GM23338 (cell line): Measurements from ENCODE around the gene ZNF35. TPM values are rescaled to one million over a fixed set of nuclear protein-coding genes. Genes with fewer than 3 reads are reported as not detected.

Experiments
- ATAC-seq: fragments of 200-7000 bp; cut with Tn5 transposase; 3 replicates; pipeline ENCODE4 v1.9.1; 2020
- DNase-seq: peaks from one replicate; pipeline ENCODE4 v3.0.0-alpha.2; 2015; ENCODE audit warnings: low spot score
- H2AFZ ChIP-seq: fragments of 200-600 bp; sonication (generic); 2 replicates; pipeline ENCODE4 v1.8.0; 2016; ENCODE audit warnings: antibody characterized with exemption, mild to moderate bottlenecking, moderate library complexity
- H3F3A ChIP-seq: fragments of 200-600 bp; sonication (generic); replicated peaks from 2 replicates; pipeline ENCODE4 v1.8.0; 2017; ENCODE audit warnings: antibody characterized with exemption, mixed run types, low read depth
- H3K27ac ChIP-seq: fragments of 200-600 bp; sonication (generic); 2 replicates; pipeline ENCODE4 v1.6.1; 2016; ENCODE audit warnings: low read depth
- H3K27me3 ChIP-seq: fragments of 200-600 bp; sonication (generic); 2 replicates; pipeline ENCODE4 v1.8.0; 2016; ENCODE audit warnings: mild to moderate bottlenecking, mixed run types, moderate library complexity; ENCODE audit not compliant: insufficient read depth
- H3K36me3 ChIP-seq: fragments of 200-600 bp; sonication (generic); 2 replicates; pipeline ENCODE4 v1.8.0; 2016; ENCODE audit warnings: mild to moderate bottlenecking; ENCODE audit not compliant: insufficient read depth
- H3K4me1 ChIP-seq: fragments of 200-600 bp; sonication (generic); 2 replicates; pipeline ENCODE4 v1.8.0; 2016; ENCODE audit warnings: mild to moderate bottlenecking, moderate library complexity; ENCODE audit not compliant: insufficient read depth
- H3K4me2 ChIP-seq: fragments of 200-600 bp; sonication (generic); 2 replicates; pipeline ENCODE4 v1.7.1; 2017; ENCODE audit warnings: mixed run types
- H3K4me3 ChIP-seq: fragments of 200-600 bp; sonication (generic); 2 replicates; pipeline ENCODE4 v1.6.1; 2016; ENCODE audit warnings: mixed run types
- H3K79me2 ChIP-seq: fragments of 200-600 bp; sonication (generic); replicated peaks from 2 replicates; pipeline ENCODE4 v1.8.0; 2017; ENCODE audit warnings: mild to moderate bottlenecking; ENCODE audit not compliant: insufficient read depth
- H3K9me2 ChIP-seq: fragments of 200-600 bp; sonication (generic); 2 replicates; pipeline ENCODE4 v1.8.0; 2017; ENCODE audit not compliant: insufficient read depth
- H4K20me1 ChIP-seq: fragments of 200-600 bp; sonication (generic); replicated peaks from 2 replicates; pipeline ENCODE4 v1.8.0; 2017; ENCODE audit warnings: mild to moderate bottlenecking; ENCODE audit not compliant: insufficient read depth
- H3K27ac Mint-ChIP-seq: 2 replicates; pipeline ENCODE4 v1.8.0; 2020; ENCODE audit warnings: inconsistent platforms, mild to moderate bottlenecking, moderate library complexity, mixed read lengths
- H3K27me3 Mint-ChIP-seq: 3 replicates; pipeline ENCODE4 v1.8.0; 2022; ENCODE audit warnings: low read depth, mild to moderate bottlenecking, moderate library complexity, mixed read lengths, inconsistent platforms; ENCODE audit not compliant: insufficient read depth, poor library complexity
- H3K36me3 Mint-ChIP-seq: 3 replicates; pipeline ENCODE4 v1.8.0; 2021; ENCODE audit warnings: low read depth, mild to moderate bottlenecking, inconsistent platforms, moderate library complexity, mixed read lengths
- H3K4me1 Mint-ChIP-seq: 3 replicates; pipeline ENCODE4 v1.8.0; 2020; ENCODE audit warnings: mild to moderate bottlenecking, inconsistent platforms, mixed read lengths
- H3K4me3 Mint-ChIP-seq: 3 replicates; pipeline ENCODE4 v1.8.0; 2021; ENCODE audit warnings: moderate library complexity, mild to moderate bottlenecking, inconsistent platforms, mixed read lengths
- H3K9me3 Mint-ChIP-seq: 3 replicates; pipeline ENCODE4 v1.8.0; 2020; ENCODE audit warnings: moderate library complexity, mild to moderate bottlenecking, inconsistent platforms, mixed read lengths
- CREB1 ChIP-seq: fragments of 250-450 bp; sonication (Bioruptor Pico); IDR thresholded peaks from 2 replicates; pipeline ENCODE4 v1.5.0; 2020; ENCODE audit warnings: low read depth, mild to moderate bottlenecking, moderate library complexity
- CTCF ChIP-seq, 2 experiments: fragments of 200-600 bp in 1 of 2; sonication (generic) in 1 of 2; conservative IDR thresholded peaks; 2 replicates each; pipeline versions ENCODE4 v1.5.1 to v1.6.1; 2016 to 2017; ENCODE audit warnings: antibody characterized with exemption in 2 of 2, low read depth in 2 of 2, mild to moderate bottlenecking in 2 of 2, moderate library complexity in 1 of 2
- ETS1 ChIP-seq: IDR thresholded peaks from 2 replicates; pipeline ENCODE4 v1.6.1; 2016; ENCODE audit warnings: antibody characterized with exemption
- EZH2 ChIP-seq: fragments of 200-600 bp; sonication (generic); IDR thresholded peaks from one replicate; pipeline ENCODE4 v1.8.0; 2017; ENCODE audit warnings: antibody characterized with exemption, mild to moderate bottlenecking, low read depth; ENCODE audit not compliant: unreplicated experiment
- EZH2phosphoT487 ChIP-seq: fragments of 200-600 bp; sonication (generic); IDR thresholded peaks from one replicate; pipeline ENCODE4 v1.8.1; 2018; ENCODE audit warnings: antibody characterized with exemption; ENCODE audit not compliant: unreplicated experiment
- JUNB ChIP-seq: IDR thresholded peaks from one replicate; pipeline ENCODE4 v1.6.1; 2016; ENCODE audit warnings: antibody characterized with exemption; ENCODE audit not compliant: unreplicated experiment
- NANOG ChIP-seq: IDR thresholded peaks from 2 replicates; pipeline ENCODE4 v1.6.1; 2016; ENCODE audit warnings: antibody characterized with exemption, borderline replicate concordance
- POLR2AphosphoS5 ChIP-seq: IDR thresholded peaks from 2 replicates; pipeline ENCODE4 v1.6.1; 2016; ENCODE audit warnings: antibody characterized with exemption, low read depth
- REST ChIP-seq: IDR thresholded peaks from one replicate; pipeline ENCODE4 v1.6.1; 2018; ENCODE audit warnings: antibody characterized with exemption; ENCODE audit not compliant: unreplicated experiment
- STAT1 ChIP-seq: IDR thresholded peaks from one replicate; pipeline ENCODE4 v1.6.1; 2016; ENCODE audit warnings: antibody characterized with exemption; ENCODE audit not compliant: unreplicated experiment
- ZNF114 ChIP-seq: fragments of 250-450 bp; sonication (Bioruptor Pico); IDR thresholded peaks from 2 replicates; pipeline ENCODE4 v1.5.0; 2020; ENCODE audit warnings: mild to moderate bottlenecking, moderate library complexity
- ZNF331 ChIP-seq: fragments of 250-450 bp; sonication (Bioruptor Pico); IDR thresholded peaks from 2 replicates; pipeline ENCODE4 v1.5.0; 2020; ENCODE audit warnings: low read depth, mild to moderate bottlenecking, moderate library complexity
- ZNF462 ChIP-seq: fragments of 250-450 bp; sonication (Bioruptor Pico); IDR thresholded peaks from 2 replicates; pipeline ENCODE4 v1.5.0; 2020; ENCODE audit warnings: mild to moderate bottlenecking, moderate library complexity
- polyA plus RNA-seq: library from polyadenylated mRNA; unstranded; fragments of >200 nt; fragmentation: Nextera tagmentation; extraction: Ambion mirVana; gene quantifications from 2 replicates; pipeline ENCODE4 v1.2.1, GENCODE V29; 2016
- total RNA-seq: library from RNA; depleted of rRNA; stranded (reverse); fragments of >200 nt; shearing (Covaris generic); gene quantifications from 2 replicates; pipeline ENCODE4 v1.2.3, GENCODE V29; 2014

Gene ZNF35
- total and polyA plus RNA-seq, 2 experiments from 2014 or later = 18.5 to 26.2 TPM

DNA sequence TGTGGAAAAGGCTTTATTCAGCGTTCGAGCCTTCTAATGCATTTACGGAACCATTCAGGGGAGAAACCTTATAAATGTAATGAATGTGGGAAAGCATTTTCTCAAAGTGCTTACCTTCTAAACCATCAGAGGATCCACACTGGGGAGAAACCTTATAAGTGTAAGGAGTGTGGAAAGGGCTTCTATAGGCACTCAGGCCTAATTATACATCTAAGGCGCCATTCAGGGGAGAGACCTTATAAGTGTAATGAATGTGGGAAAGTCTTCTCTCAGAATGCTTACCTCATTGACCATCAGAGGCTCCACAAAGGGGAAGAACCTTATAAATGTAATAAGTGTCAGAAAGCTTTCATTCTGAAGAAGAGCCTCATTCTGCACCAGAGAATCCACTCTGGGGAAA, 6.2 kb upstream of the ZNF35 start:
- H3K4me3 Mint-ChIP-seq = no peak overlapping the region
- Histone ChIP-seq H4K20me1 (no peaks in the 10 kb centered on the region; the same call in 1 of the 2 replicates), H3K9me2 (no peaks in the 10 kb centered on the region), H3K27me3 (no peaks in the 10 kb centered on the region), H3K36me3 (peaks cover 44% of the 10 kb centered on the region), H2AFZ (no peak overlapping the region), H3K4me2 (no peak overlapping the region), H3K4me3 (no peak overlapping the region), H3F3A (no peaks in the 10 kb centered on the region), H3K27ac (no peak overlapping the region), H3K4me1 (no peaks in the 10 kb centered on the region), H3K79me2 (peaks cover 8% of the 10 kb centered on the region; the same call in 1 of the 2 replicates)
- TF ChIP-seq CREB1 (CRISPR knock-in tag) (no peak), ETS1 (no peak), ZNF331 (CRISPR knock-in tag) (no peak), EZH2phosphoT487 (no peak), ZNF462 (CRISPR knock-in tag) (no peak), CTCF (conservative IDR thresholded peaks at IDR 0.05; ENCODE audit: low read depth in 2 of 2) (no peak), ZNF114 (CRISPR knock-in tag) (no peak), JUNB (no peak), EZH2 (no peak), NANOG (no peak), STAT1 (no peak), POLR2AphosphoS5 (no peak), REST (no peak)
- no peaks in the 10 kb centered on the region for H3K27me3 Mint-ChIP-seq
- DNase-seq = no peak
- H3K36me3 Mint-ChIP-seq = peaks cover 62% of the 10 kb centered on the region
- H3K4me1 Mint-ChIP-seq = no peaks in the 10 kb centered on the region
- ATAC-seq = no peak
- H3K9me3 Mint-ChIP-seq = peaks cover 51% of the 10 kb centered on the region
- no peak overlapping the region for H3K27ac Mint-ChIP-seq
